GM18861 (cell line): Measurements from ENCODE around the gene SCN1B.
"Not testable (repeated sequence)": the region's sequence is repeated elsewhere in the genome, so short reads cannot be mapped to it uniquely, and the experiment has no call there.

ENCODE experiments used
- ATAC-seq: cut with Tn5 transposase; IDR thresholded peaks from one replicate; pipeline ENCODE4 v1.9.1; 2021; ENCODE audit not compliant: unreplicated experiment

Gene SCN1B

GRCh38 chr19:35030257-35031071, at the start of gene SCN1B:
Gene SCN1B, plus strand, starts transcription at chr19:35030470. Its CDS starts 351 bp downstream, at chr19:35030821.
- ATAC-seq, result no peak

- no peak for ATAC-seq
These were observed 48.0 kb upstream of the SCN1B start for GRCh38 chr19:34982275-34982674.

GRCh38 chr19:34983786-34984185, 46.5 kb upstream of the SCN1B start:
- no peak for ATAC-seq

GRCh38 chr19:34984287-34984686, 46.0 kb upstream of the SCN1B start:
- ATAC-seq, result no peak

GRCh38 chr19:34985249-34986022, 44.8 kb upstream of the SCN1B start:
- no peak for ATAC-seq

GRCh38 chr19:34988119-34988518, 42.2 kb upstream of the SCN1B start:
- ATAC-seq, result no peak

- no peak for ATAC-seq
These were observed 41.0 kb upstream of the SCN1B start for GRCh38 chr19:34989298-34989697.

GRCh38 chr19:34990578-34991192, 39.6 kb upstream of the SCN1B start:
- ATAC-seq, result no peak

- ATAC-seq, result no peak
These were observed 38.5 kb upstream of the SCN1B start for GRCh38 chr19:34991542-34992333.

GRCh38 chr19:34992582-34992981, 37.7 kb upstream of the SCN1B start:
- ATAC-seq, result not testable (repeated sequence)

GRCh38 chr19:34994286-34994642, 36.0 kb upstream of the SCN1B start:
- ATAC-seq, result no peak

- no peak for ATAC-seq
These were observed 35.4 kb upstream of the SCN1B start for GRCh38 chr19:34994643-34995541.

- no peak for ATAC-seq
These were observed 34.7 kb upstream of the SCN1B start for GRCh38 chr19:34995551-34995950.

- no peak for ATAC-seq
These were observed 33.1 kb upstream of the SCN1B start for GRCh38 chr19:34997071-34997617.

GRCh38 chr19:34998224-34998623, 32.0 kb upstream of the SCN1B start:
- ATAC-seq, result not testable (repeated sequence)

- no peak for ATAC-seq
These were observed 31.3 kb upstream of the SCN1B start for GRCh38 chr19:34998777-34999497.

- ATAC-seq, result peak; percentile 37
These were observed 30.6 kb upstream of the SCN1B start, which contains the start of gene GRAMD1A for GRCh38 chr19:34999498-35000337. Gene GRAMD1A, plus strand, starts transcription at chr19:35000323. Its CDS starts 156 bp downstream, at chr19:35000479.

- no peak for ATAC-seq
These were observed 30.0 kb upstream of the SCN1B start for GRCh38 chr19:35000338-35000646.
